Measurements from ENCODE around the gene EDC3.

The EDC3 gene

DNA sequence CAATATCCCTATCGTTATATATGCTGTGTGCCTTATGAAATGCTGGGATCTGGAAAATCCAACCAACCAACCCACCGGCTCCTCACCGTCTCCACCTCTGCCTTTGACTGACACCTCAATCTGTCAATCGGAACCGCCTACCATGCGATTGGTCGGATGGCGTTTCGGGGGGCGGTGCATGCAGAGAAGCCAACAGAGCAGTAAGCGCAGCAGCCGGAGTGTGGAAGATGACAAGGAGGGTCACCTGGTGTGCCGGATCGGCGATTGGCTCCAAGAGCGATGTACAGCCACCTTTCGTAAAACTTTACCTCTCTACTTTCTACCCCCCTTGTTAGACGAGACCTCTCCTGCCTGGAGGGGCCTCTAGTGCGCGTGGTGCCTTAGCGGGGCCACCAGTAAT, 73.9 kb downstream of the EDC3 start:
- no peak for FAIRE-seq

DNA sequence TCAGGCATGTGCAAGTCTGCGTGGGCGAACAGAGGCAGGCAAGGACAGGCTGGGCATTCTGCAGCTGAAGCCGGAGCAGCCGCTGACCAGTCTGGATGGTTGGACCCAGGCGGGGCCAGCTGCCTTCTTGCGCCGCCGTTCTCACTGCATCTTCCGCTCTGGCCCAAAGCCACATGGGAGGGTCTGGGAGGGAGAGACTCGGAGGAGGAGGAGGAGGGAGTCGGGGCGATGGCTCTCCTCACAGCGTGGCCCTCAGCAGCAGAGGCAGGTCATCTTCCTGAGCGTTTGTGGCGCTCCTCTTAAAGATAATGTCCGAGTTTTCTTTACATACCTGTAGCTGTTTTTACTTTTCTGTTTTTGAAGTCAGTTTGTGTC, 74.3 kb downstream of the EDC3 start:
- FAIRE-seq, result no peak

- FAIRE-seq, result no peak
These were observed 74.9 kb downstream of the EDC3 start for GRCh38 chr15:74620636-74621545.

DNA sequence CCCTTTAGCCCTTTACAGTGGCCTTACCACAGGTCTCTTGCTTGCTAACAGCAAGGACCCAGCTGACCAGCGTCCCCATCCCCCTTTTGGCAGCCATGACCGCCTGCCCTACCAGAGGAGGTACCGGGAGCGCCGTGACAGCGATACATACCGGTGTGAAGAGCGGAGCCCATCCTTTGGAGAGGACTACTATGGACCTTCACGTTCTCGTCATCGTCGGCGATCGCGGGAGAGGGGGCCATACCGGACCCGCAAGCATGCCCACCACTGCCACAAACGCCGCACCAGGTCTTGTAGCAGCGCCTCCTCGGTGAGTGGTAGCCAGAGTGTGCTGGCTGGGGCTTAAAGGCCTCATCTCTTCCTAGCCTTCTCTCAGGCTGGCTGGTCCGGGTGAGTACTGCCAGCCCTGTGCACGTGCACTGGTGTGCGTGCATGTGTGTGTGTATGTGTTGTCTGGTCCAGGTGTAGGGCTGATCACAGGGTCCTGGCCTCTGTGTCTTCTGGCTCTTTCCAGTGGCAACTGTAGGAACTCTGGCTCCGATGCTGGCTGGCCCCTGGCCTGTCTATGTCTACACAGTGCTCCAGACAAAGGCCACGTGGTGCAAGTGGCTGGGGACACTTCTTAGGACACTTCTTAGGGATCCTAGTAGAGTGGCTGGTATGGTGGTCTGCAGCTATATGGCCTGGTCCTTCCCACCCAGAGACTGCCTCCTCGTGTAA, 75.7 kb downstream of the EDC3 start:
- no peak for FAIRE-seq

DNA sequence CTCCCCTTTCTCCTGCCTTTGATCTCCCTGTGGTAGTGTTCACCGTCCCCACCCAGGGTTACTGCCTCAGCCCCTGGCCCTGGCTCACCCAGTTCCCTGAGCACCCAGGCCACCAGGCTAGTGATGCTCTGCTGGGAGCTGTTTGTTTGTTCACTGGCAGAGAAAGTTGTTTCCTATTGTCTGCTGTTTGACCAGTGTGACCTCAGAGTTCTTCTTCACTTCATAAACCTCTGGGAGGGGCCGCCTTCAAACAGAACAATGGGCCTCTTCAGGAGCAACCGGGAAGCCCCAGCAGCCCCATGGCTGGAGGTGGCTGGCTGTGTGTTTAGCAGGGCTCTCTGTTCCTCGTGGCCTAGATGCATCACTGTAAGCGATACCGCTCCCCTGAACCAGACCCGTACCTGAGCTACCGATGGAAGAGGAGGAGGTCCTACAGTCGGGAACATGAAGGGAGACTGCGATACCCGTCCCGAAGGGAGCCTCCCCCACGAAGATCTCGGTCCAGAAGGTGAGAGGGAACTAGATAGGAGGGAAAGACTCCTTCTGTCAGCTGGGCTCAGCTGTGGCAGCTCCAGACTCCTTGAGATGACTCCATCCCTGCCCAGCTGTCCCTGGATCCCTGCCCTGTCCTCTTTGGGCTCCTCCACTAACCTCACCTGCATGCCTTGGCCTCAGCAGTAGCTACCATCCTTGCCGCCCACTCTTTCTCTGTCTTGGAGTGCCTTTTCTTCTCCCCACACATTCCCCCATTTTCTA, 76.8 kb downstream of the EDC3 start:
- no peak for FAIRE-seq

- no peak for FAIRE-seq
These were observed 78.8 kb downstream of the EDC3 start for GRCh38 chr15:74616996-74617395.

- FAIRE-seq, result no peak
These were observed 79.4 kb downstream of the EDC3 start for GRCh38 chr15:74616366-74616939.

- no peak for FAIRE-seq
These were observed 80.1 kb downstream of the EDC3 start, which contains the start of gene CLK3 for GRCh38 chr15:74615508-74616365. TSS of gene CLK3 (plus strand) at chr15:74615836. CDS start at chr15:74619197, 3,361 bp downstream.

DNA sequence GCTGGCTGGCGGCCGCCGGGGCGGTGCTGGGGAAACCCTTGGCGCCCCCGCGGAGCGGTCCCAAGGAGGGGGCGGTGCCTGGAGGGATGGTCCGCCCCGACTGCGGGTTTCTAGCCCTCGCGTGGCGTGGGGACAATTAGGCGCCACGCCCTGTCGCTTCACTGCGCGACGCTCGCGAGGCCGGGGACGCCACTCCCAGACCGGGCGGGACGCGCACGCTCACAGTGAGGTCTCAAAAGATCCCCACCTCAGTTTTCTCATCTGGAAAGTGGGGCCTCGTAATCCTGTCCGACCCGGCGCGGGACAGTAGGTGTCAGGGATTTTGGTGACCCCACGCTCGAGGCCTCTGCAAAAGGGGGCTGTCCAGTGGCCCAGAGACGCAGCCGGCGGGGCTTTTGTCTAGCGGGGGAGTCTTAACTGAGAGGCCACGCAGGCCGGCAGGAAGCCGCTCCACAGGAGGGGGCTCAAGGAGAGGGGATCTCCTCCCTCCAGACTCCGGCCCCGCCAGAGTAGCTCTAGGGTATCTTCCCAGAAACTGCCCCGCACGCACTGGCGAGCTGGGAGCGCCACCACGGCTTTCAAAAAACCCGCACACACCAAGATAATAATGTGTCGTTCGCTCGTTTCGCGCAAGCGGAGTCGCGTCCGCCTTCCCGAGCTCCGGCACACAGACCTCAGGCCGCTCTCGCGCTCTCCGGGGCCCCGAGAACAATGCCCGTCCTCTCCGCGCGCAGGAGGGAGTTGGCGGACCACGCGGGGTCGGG, 80.9 kb downstream of the EDC3 start:
- no peak for FAIRE-seq

DNA sequence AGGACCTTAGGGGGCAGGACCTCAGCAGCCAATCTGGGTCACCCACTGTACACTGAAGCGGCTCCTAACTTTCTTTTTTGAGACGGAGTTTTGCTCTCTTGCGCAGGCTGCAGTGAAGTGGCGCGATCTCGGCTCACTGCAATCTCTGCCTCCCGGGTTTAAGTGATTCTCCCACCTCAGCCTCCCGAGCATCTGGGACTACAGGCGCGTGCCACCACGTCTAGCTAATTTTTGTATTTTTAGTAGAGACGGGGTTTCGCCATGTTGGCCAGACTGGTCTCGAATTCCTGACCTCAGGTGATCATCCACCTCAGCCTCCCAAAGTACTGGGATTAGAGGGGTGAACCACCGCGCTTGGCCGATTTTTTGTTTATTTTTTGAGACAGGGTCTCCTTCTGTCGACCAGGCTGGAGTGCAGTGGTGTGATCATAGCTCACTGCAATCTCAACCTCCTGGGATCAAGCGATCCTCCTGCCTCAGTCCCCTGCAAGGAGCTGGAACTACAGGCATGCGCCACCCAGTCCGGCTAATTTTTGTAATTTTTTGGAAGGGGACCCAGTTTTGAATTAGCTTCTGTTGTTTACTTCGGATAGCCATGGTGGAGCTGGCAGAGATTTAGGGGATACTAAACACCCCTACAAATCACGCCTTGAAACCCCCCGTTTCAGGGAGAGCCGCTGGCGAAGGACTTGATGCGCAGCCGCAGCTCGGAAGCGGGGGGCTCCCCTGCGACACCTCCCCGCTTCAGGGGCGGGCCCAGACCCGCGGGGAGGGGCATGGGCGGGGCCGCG, 81.7 kb downstream of the EDC3 start:
- no peak for FAIRE-seq

DNA sequence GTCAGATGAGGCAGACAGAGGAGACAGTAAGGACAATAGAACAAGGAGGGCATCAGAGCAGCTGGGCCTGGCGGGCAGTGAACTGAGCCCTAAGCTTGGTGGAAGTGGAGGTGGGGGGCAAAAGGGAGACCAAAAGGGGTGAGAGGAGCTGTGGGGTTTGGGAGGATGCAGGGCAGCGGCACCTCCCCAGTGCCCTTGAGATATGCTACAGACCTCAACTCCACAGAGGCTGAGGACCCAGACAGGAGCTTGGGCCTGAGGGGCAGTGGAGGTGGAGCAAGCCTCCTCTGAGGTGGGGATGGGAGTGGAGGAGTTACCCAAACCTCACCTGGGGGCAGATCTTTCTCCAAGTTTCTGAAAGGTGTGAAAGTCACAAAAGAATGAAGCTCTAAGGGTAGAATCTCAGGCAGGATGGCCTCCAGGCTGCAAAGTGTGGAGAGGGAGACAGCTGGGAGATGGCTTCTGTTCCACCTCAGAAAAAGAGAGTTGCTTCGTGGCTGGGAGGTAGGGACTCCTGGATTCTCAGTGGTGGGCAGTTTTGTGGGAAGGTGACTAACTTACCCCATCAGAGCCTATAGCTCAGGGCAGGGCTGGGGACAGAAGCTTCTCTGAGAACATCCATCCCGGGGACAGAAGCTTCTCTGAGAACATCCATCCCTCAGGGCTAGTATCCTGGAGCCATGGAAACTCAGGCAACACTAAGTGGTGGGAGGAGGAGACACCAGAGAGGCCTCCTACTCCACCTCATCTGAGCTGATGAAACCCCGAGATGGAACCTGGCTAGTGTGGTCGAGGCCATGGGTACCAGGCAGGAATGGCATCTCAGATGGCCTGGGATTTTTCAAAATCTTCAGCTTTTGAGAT, 82.5 kb downstream of the EDC3 start:
- FAIRE-seq, result no peak

DNA sequence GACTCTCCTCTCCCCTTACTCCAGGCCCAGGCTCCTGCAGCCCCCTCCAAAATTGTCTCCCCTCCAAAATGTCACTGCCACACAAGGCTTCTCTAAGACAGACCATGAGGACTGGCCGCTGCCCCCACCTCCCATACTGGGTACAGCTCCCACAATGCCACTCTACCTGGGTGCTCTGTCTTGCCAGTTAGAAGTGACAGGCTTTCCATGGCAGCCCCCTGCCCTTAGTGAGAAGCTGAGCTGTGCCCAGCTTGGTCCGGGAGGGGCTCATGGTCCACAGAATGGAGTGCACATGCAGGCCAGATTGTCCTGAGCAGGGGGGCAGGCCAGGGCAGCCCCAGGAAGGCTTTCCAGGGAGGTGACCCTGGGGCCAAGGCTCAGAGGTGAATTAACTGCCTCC, 83.1 kb downstream of the EDC3 start:
- FAIRE-seq, result no peak

DNA sequence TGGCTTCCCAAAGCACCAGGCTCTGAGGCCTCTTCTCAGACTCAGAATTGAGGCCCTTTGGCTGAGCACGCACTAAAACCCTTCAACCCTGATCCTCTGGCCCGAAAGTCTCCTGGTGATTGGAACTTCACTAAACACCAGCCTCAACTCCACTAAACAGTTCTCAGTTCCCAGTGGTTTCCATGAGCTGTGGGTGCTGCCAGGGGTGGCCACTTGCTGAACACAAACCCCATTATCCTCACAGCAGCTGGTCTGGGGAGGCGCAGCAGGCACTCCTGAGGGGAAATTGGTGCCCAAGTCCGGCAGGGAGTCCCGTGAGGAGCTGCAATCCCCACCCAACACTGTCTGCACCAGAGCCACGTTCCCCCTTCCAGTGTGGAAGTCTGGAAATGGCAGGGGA, 84.0 kb downstream of the EDC3 start:
- no peak for FAIRE-seq

DNA sequence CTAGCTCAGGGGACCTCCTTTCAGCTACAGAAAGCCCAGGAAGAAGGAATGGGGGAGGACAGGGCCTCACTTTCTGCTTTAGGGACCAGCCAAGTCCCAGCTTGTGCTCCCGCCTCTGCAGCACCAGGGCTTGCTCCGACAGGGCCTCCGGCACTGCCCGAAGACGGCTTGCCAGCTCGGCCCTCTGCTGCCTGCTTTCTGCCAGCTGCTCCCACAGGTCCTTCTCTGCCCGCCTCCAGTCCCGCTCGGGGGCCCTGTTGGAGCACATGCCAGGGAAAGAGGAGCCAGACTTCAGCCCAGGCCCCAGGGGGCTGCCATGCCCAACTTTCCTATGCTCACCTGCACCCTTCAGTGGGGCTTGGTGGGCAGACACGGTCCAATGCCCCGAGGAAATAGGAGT, 84.5 kb downstream of the EDC3 start:
- no peak for FAIRE-seq

GRCh38 chr15:74610302-74610951, 85.4 kb downstream of the EDC3 start:
- FAIRE-seq, result no peak

- FAIRE-seq, result no peak
These were observed 85.9 kb downstream of the EDC3 start for GRCh38 chr15:74609938-74610301.

GRCh38 chr15:74608786-74609185, 87.0 kb downstream of the EDC3 start:
- FAIRE-seq, result no peak

GRCh38 chr15:74605795-74606150, 90.1 kb downstream of the EDC3 start:
- FAIRE-seq, result no peak

Measured in islet of Langerhans (tissue), 1 donor.